K562 (cell line): Measurements from ENCODE around the gene MRPL40.

Experiments
- EP300 ChIP-seq: IDR thresholded peaks from 2 replicates; pipeline ENCODE4 v1.6.1; 2012; ENCODE audit warnings: low read length, improper control_type of control experiment
- KLF16 ChIP-seq: IDR thresholded peaks from 2 replicates; pipeline ENCODE4 v1.6.1; 2016; ENCODE audit warnings: antibody characterized with exemption

DNA sequence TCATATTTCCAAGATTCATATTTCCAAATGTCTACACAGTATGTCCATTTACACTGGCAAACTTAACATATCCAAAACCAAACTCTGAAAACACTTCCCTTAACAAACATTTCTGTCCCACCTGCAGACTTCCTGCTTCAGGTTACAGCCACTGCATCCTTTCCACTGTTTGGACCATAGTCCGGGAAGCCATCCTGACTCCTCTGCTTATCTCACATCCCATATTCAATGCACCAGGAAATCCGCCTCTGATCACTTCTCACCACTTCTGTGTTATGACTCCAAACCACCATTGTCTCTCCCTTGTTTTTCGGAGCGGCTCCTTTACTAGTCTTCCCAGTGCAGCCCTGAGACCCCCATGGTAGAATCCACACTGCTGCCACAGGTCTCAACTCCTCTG lies 30.9 kb upstream of the MRPL40 start:
- TF ChIP-seq KLF16, result no peak
- no peak for TF ChIP-seq EP300
